M059J (cell line): ENCODE data around the gene RIPPLY3. TPM values are rescaled to one million over a fixed set of nuclear protein-coding genes. Genes with fewer than 3 reads are reported as not detected.
A peak's percentile ranks its signal among the peaks of the same experiment; 100 is the strongest.

Source experiments
- DNase-seq: peaks from one replicate; pipeline ENCODE4 v3.0.0-alpha.2; 2012; ENCODE audit warnings: low read depth
- total RNA-seq: library from RNA; depleted of rRNA; stranded (reverse); fragments of >200 nt; shearing (Covaris generic); gene quantifications from 2 replicates; pipeline ENCODE4 v1.2.3, GENCODE V29; 2014; rRNA removed

RIPPLY3 gene, protein sequence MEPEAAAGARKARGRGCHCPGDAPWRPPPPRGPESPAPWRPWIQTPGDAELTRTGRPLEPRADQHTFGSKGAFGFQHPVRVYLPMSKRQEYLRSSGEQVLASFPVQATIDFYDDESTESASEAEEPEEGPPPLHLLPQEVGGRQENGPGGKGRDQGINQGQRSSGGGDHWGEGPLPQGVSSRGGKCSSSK
- total RNA-seq: 0.62 and 0.64 TPM in 2 replicates

- DNase-seq: peak; percentile 34
These were observed at the start of gene RIPPLY3 for GRCh38 chr21:37006486-37007291. Gene RIPPLY3, plus strand, starts transcription at chr21:37006702. Its CDS starts 71 bp downstream, at chr21:37006773.

DNA sequence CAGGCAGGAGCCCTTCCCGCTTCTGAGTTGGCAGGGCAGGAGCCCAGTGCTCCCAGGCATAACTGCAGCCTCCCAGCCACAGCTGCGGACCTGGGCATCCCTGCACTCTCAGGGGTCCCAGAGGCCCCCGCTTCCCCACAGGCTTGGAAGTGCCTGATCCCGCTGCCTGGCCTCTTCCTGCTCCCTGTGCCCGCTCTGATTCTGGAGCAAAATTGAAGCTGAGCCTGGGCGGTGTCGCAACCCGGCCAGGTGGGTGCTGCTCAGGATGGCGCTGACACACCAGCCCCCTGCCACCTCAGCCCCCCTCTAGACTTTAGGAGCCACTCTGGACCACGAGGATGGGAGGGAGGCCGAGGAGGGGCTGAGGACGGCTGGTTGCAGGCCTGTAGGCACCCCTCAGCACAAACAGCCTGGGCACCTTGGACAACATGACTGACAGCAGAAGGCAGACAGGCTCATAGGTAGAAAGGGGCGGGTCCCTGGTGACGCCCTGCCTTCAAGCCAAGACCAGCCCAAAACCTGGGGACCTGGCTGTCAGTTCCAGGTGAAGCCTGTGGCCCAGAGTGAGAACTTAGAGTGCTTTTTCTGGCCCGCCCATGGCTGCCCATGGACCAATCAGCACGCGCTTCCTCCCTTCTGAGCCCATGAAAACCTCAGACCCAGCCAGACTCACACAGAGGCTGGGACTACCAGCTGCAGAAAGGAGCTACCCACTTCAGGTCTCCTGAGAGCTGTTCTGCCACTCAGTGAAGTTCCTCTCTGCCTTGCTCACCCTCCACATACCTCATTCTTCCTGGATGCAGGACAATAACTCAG, 47.3 kb upstream of the RIPPLY3 start:
- no peak for DNase-seq

- DNase-seq: no peak
These were observed 45.7 kb upstream of the RIPPLY3 start for GRCh38 chr21:36960676-36961284.

GRCh38 chr21:36962098-36962780, 44.3 kb upstream of the RIPPLY3 start:
- no peak for DNase-seq

DNA sequence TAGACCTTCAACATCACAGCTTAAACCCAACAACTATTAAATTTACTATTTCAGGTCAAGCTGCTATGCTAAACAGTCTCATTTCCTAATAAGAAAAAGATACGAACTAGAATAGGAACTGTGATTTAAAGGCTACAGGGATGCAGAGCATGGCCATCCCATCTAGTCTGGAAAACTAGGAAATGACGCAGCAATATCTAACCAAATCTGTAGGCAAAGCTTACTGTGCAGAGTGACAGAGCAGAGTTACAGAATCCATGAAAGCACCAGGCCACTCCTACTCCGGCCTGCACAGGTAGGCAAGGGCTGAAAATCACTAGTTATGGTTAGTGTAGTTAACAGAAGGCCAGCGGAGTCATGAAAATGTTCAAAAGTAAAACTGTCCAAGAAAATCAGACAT, 42.1 kb upstream of the RIPPLY3 start:
- no peak for DNase-seq

DNA sequence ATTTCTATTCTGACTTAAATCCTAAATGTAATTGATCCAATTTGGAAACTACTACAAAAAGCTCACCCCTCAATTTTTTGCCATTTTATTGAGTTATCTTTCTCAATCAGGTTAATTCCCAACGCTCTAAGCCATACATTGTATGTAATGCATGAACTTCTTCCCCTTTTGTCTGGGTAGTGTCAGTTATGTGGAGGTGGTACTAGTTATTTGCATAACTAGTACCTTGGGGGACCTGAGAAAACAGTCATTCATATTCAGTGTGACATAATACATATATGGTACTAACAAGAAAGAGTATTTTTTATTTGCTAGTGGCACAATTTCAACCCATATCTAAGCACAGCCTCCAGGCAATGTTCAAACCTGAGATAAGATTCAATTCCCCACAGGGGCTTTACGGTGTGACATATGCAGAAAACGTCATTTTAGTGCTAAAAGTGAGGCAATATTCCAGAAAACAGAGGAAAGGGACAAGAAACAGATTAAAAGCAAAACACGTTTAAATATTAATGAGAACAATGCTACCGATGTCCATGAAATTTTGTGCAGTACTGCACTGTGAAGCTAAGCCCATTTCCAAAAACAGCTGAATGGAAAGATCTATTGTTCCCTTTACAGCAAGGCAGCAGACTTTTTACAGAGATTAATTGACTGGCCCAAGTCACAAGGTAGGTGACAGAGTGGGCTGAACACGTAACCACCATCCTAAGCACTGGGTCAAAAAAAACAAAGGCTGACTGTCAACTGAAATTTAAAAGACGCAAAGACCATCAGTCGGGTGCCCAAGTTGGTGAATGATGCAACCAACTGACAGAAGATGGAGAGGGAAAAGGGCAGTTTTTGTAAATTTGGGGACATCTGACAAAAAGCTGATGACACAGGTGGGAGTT, 41.4 kb upstream of the RIPPLY3 start:
- DNase-seq: no peak

- DNase-seq: peak; percentile 25
These were observed 40.8 kb upstream of the RIPPLY3 start for GRCh38 chr21:36965720-36966065.

- DNase-seq: peak; percentile 70
These were observed 40.3 kb upstream of the RIPPLY3 start, which contains the start of gene HLCS for GRCh38 chr21:36966066-36966820. Gene HLCS, minus strand, starts transcription at chr21:36966669. Its CDS starts 31 bp downstream, at chr21:36966638.

- DNase-seq: peak; percentile 24
These were observed 39.4 kb upstream of the RIPPLY3 start for GRCh38 chr21:36966821-36967768.

DNA sequence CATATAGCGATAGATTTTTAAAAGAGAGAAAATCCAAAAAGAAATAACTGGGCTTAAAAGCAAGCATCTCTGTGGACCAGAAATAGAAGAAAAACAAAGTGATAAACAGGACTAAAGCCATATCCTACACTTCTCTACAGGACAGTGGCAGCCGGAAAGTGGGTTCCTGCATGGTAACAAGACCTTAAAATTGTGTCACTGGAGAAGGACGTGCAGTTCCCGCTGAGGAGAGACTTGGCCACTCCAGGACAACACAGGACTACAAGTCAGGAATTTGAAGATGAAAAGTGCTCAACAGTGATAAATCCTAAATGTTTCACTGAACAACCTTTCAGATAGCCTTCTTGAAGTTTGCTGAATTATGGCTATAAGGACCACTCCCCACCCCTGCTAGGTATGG, 38.1 kb upstream of the RIPPLY3 start:
- no peak for DNase-seq

GRCh38 chr21:36968976-36969375, 37.5 kb upstream of the RIPPLY3 start:
- DNase-seq: no peak

GRCh38 chr21:36973986-36974850, 32.3 kb upstream of the RIPPLY3 start:
- peak; percentile 54 for DNase-seq

DNA sequence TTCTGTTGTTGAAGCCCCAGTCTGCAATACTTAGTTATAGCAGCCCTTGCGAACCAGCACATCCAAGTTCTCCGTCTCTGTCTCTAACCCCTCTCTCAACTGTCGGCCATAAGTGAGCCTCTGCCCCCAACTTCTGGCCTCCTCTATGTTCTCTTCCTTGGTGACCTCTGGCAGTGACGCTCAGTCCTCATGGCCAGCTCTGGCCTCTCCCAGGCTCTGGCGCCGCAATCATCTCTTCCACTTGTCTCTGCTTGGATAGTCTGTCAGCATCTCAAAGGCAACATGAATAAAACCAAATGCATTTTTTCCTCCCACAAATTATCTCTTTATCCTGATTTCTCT, 31.7 kb upstream of the RIPPLY3 start:
- no peak for DNase-seq

DNA sequence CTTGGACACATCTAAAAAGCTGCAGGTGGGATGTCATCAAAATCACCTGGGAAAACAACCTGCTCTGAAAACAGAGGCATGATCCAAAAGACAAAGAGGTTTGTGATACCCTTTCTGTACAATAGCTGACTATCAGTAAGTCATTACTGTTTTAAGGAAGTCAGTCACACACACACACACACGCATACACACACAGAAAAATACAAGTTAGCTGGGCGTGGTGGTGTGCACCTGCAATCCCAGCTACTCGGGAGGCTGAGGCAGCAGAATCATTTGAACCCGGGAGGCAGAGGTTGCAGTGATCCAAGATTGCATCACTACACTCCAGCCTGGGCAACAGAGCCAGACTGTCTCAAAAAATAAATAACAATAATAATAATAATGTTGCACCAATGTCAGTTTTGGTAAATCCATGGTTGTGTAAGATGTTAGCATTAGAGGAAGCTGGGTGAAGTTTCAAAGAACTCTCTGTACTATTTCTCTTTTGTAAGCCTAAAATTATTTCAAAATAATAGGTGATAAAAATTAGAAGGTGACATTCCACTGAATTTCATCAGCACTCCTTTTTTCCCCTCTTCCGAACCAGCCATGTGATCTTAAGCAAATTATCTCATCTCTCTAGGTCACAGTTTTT, 30.2 kb upstream of the RIPPLY3 start:
- no peak for DNase-seq

GRCh38 chr21:36976882-36977651, 29.4 kb upstream of the RIPPLY3 start:
- DNase-seq: peak; percentile 88
